K562 (cell line): ENCODE measurements around the gene CDKN1C. TPM values are rescaled to one million over a fixed set of nuclear protein-coding genes. Genes with fewer than 3 reads are reported as not detected.

Source experiments
- CLOCK ChIP-seq: fragments of 250-450 bp; sonication (Bioruptor Pico); IDR thresholded peaks from 2 replicates; pipeline ENCODE4 v1.4.0; 2020; ENCODE audit warnings: mild to moderate bottlenecking, moderate library complexity, borderline replicate concordance
- ESRRA ChIP-seq: fragments of 450-650 bp; IDR thresholded peaks from 2 replicates; pipeline ENCODE4 v1.6.1; 2014; ENCODE audit warnings: low read depth, mild to moderate bottlenecking, moderate library complexity, borderline replicate concordance
- FOXP4 ChIP-seq: sonication (generic); formaldehyde crosslinking; IDR thresholded peaks from 2 replicates; pipeline ENCODE4 v1.8.0; 2022; ENCODE audit warnings: mild to moderate bottlenecking, missing genetic modification reagents, borderline replicate concordance
- HIVEP1 ChIP-seq: fragments of 250-450 bp; sonication (Bioruptor Pico); IDR thresholded peaks from 2 replicates; pipeline ENCODE4 v1.4.0; 2020; ENCODE audit warnings: mild to moderate bottlenecking
- HNRNPK ChIP-seq: fragments of 200-400 bp; formaldehyde crosslinking; IDR thresholded peaks from one replicate; pipeline ENCODE4 v1.6.1; 2018; ENCODE audit warnings: mild to moderate bottlenecking, low read depth, low read length; ENCODE audit not compliant: poor library complexity, severe bottlenecking
- KDM1A ChIP-seq, 2 experiments: fragments of 450-650 bp; IDR thresholded peaks; 2 replicates each; pipeline ENCODE4 v1.6.1; 2016; ENCODE audit warnings: mild to moderate bottlenecking in 2 of 2
- NFRKB ChIP-seq: fragments of 450-650 bp; IDR thresholded peaks from 2 replicates; pipeline ENCODE4 v1.6.1; 2016; ENCODE audit warnings: low read depth
- SAP30 ChIP-seq: fragments of 200-600 bp; sonication (generic); IDR thresholded peaks from 2 replicates; pipeline ENCODE4 v1.6.1; 2012; ENCODE audit warnings: borderline replicate concordance, low read depth, mild to moderate bottlenecking, moderate library complexity, low read length, control low read depth, inconsistent platforms; ENCODE audit not compliant: insufficient read depth, poor library complexity, severe bottlenecking
- TCF3 ChIP-seq: sonication (generic); formaldehyde crosslinking; IDR thresholded peaks from 2 replicates; pipeline ENCODE4 v1.4.0; 2020; ENCODE audit warnings: mild to moderate bottlenecking, missing genetic modification reagents
- ZC3H8 ChIP-seq: fragments of 450-650 bp; IDR thresholded peaks from 2 replicates; pipeline ENCODE4 v1.6.1; 2017
- ZNF668 ChIP-seq: fragments of 250-450 bp; sonication (Bioruptor Pico); IDR thresholded peaks from 2 replicates; pipeline ENCODE4 v1.8.0; 2022; ENCODE audit warnings: mild to moderate bottlenecking, inconsistent platforms
- polyA plus RNA-seq, 8 experiments: library from polyadenylated mRNA; depleted of rRNA in 4 of 8; stranded (reverse) in 5 of 8; unstranded in 3 of 8; fragments of >200 nt; fragmentation: Nextera tagmentation in 2 of 8; fragmentation: Illumina TruSeq in 1 of 8; extraction: Ambion mirVana in 2 of 8; extraction: Trizol in 1 of 8; gene quantifications; 2 replicates each; pipeline versions ENCODE4 v1.2.1 to v1.2.3, GENCODE V29; 2011 to 2014; ENCODE audit warnings: inconsistent platforms in 1 of 8, missing spikeins in 1 of 8
- total RNA-seq, 7 experiments: library from RNA; depleted of rRNA in 6 of 7; stranded (reverse); fragments of >200 nt in 6 of 7; fragmentation: Illumina TruSeq in 2 of 7; extraction: Trizol in 2 of 7; gene quantifications; 2 replicates each; pipeline versions ENCODE4 v1.2.1 to v1.2.3, GENCODE V29; 2011 to 2021; ENCODE audit warnings: low replicate concordance in 1 of 7
- TF ChIP-seq, protein P1 (sequence below), 2 experiments: fragments of 200-800 bp in 1 of 2; sonication (Bioruptor generic) in 1 of 2; sonication (generic) in 1 of 2; formaldehyde crosslinking in 1 of 2; IDR thresholded peaks in 1 of 2; conservative IDR thresholded peaks in 1 of 2; 2 replicates each; pipeline versions ENCODE4 v1.5.0 to v1.6.1; 2016 to 2020; ENCODE audit warnings: missing compliant biosample characterization in 1 of 2, missing genetic modification characterization in 1 of 2, missing genetic modification reagents in 1 of 2
- TF ChIP-seq, protein P2 (sequence below): fragments of 250-450 bp; sonication (Bioruptor Pico); IDR thresholded peaks from 2 replicates; pipeline ENCODE4 v1.5.0; 2021
- TF ChIP-seq, protein P3 (sequence below): fragments of 450-650 bp; IDR thresholded peaks from 2 replicates; pipeline ENCODE4 v1.6.1; 2016; ENCODE audit warnings: low read depth, mild to moderate bottlenecking, moderate library complexity
- TF ChIP-seq, protein P4 (sequence below): fragments of 250-450 bp; sonication (Bioruptor Pico); IDR thresholded peaks from 2 replicates; pipeline ENCODE4 v1.5.0; 2021; ENCODE audit warnings: mild to moderate bottlenecking, borderline replicate concordance

Gene CDKN1C
- total and polyA plus RNA-seq, 9 of the 15 experiments (the other 6 are each of a cell fraction or from before 2014, with no cell fraction given), result 2.8 to 21.1 (median 9.3) TPM

GRCh38 chr11:2892215-2892966 is 6.8 kb upstream of the CDKN1C start (continued):
- TF ChIP-seq, protein P1, sequence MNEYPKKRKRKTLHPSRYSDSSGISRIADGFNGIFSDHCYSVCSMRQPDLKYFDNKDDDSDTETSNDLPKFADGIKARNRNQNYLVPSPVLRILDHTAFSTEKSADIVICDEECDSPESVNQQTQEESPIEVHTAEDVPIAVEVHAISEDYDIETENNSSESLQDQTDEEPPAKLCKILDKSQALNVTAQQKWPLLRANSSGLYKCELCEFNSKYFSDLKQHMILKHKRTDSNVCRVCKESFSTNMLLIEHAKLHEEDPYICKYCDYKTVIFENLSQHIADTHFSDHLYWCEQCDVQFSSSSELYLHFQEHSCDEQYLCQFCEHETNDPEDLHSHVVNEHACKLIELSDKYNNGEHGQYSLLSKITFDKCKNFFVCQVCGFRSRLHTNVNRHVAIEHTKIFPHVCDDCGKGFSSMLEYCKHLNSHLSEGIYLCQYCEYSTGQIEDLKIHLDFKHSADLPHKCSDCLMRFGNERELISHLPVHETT (CRISPR knock-in tag; conservative IDR thresholded peaks at IDR 0.05 in 1 of 2, IDR thresholded peaks at IDR 0.05 in 1 of 2), result no peak
- TF ChIP-seq ESRRA, result no peak; the same call in 1 of the 2 replicates
- TF ChIP-seq CLOCK, result no peak
- TF ChIP-seq TCF3 (CRISPR knock-in tag), result no peak
- TF ChIP-seq HNRNPK, result no peak
- TF ChIP-seq SAP30, result no peak
- TF ChIP-seq KDM1A (IDR thresholded peaks at IDR 0.05), result no peak
- TF ChIP-seq, protein P2, sequence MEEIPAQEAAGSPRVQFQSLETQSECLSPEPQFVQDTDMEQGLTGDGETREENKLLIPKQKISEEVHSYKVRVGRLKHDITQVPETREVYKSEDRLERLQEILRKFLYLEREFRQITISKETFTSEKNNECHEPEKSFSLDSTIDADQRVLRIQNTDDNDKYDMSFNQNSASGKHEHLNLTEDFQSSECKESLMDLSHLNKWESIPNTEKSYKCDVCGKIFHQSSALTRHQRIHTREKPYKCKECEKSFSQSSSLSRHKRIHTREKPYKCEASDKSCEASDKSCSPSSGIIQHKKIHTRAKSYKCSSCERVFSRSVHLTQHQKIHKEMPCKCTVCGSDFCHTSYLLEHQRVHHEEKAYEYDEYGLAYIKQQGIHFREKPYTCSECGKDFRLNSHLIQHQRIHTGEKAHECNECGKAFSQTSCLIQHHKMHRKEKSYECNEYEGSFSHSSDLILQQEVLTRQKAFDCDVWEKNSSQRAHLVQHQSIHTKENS, result no peak
- TF ChIP-seq, protein P3, sequence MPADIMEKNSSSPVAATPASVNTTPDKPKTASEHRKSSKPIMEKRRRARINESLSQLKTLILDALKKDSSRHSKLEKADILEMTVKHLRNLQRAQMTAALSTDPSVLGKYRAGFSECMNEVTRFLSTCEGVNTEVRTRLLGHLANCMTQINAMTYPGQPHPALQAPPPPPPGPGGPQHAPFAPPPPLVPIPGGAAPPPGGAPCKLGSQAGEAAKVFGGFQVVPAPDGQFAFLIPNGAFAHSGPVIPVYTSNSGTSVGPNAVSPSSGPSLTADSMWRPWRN, result no peak
- TF ChIP-seq, protein P4, sequence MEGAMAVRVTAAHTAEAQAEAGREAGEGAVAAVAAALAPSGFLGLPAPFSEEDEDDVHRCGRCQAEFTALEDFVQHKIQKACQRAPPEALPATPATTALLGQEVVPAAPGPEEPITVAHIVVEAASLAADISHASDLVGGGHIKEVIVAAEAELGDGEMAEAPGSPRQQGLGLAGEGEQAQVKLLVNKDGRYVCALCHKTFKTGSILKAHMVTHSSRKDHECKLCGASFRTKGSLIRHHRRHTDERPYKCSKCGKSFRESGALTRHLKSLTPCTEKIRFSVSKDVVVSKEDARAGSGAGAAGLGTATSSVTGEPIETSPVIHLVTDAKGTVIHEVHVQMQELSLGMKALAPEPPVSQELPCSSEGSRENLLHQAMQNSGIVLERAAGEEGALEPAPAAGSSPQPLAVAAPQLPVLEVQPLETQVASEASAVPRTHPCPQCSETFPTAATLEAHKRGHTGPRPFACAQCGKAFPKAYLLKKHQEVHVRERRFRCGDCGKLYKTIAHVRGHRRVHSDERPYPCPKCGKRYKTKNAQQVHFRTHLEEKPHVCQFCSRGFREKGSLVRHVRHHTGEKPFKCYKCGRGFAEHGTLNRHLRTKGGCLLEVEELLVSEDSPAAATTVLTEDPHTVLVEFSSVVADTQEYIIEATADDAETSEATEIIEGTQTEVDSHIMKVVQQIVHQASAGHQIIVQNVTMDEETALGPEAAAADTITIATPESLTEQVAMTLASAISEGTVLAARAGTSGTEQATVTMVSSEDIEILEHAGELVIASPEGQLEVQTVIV (CRISPR knock-in tag), result no peak
- no peak for TF ChIP-seq ZNF668 (CRISPR knock-in tag)
- TF ChIP-seq ZC3H8, result no peak
- peak; percentile 8; the same call in 1 of the 2 replicates for TF ChIP-seq FOXP4 (CRISPR knock-in tag)
- TF ChIP-seq NFRKB, result no peak
- no peak for TF ChIP-seq HIVEP1 (CRISPR knock-in tag)
